ENCODE results near the gene MRTFB. TPM values are rescaled to one million over a fixed set of nuclear protein-coding genes. Genes with fewer than 3 reads are reported as not detected.
A peak's percentile ranks its signal among the peaks of the same experiment; 100 is the strongest.

The MRTFB gene
- total and polyA plus RNA-seq, 2 donors (not counting 1 experiment from before 2014, with no cell fraction given), result 8.8 to 9.8 TPM

- Histone ChIP-seq H3K4me1 (ENCODE audit: control insufficient read depth, extremely low read depth, insufficient read depth, low read length) (no peaks in the 10 kb centered on the region), H3K36me3 (ENCODE audit: control insufficient read depth, insufficient read depth, low read length) (no peaks in the 10 kb centered on the region), H3K9me3 (ENCODE audit: control insufficient read depth, insufficient read depth, low read depth, low read length) (no peaks in the 10 kb centered on the region), H3K9ac (ENCODE audit: insufficient read depth, low read length) (no peak overlapping the region), H3K4me2 (ENCODE audit: extremely low read depth, insufficient read depth, low read length) (no peak overlapping the region), H3K4me3 (replicated peaks in 1 of 4; ENCODE audit: control extremely low read depth in 1 of 4, insufficient read depth in 1 of 4, low read depth in 3 of 4, low read length in 4 of 4) (no peak overlapping the region), H4K20me1 (ENCODE audit: control insufficient read depth, extremely low read depth, insufficient read depth, low read length) (no peaks in the 10 kb centered on the region), H2AFZ (ENCODE audit: low read length) (no peak overlapping the region), H3K27me3 (ENCODE audit: control insufficient read depth, insufficient read depth, low read length) (no peaks in the 10 kb centered on the region), H3K79me2 (ENCODE audit: control insufficient read depth, insufficient read depth, low read length) (no peaks in the 10 kb centered on the region), H3K27ac (ENCODE audit: insufficient read depth, low read length) (no peak overlapping the region)
- peak in 1 of 2 donors; percentile 40 for DNase-seq (ENCODE audit: low read depth in 2 of 2)
- no peak for TF ChIP-seq CTCF (conservative IDR thresholded peaks at IDR 0.05 in 1 of 2, IDR thresholded peaks at IDR 0.05 in 1 of 2; ENCODE audit: low read depth in 1 of 2, low read length in 2 of 2)
Observed at GRCh38 chr16:14140923-14141322, 69.8 kb downstream of the MRTFB start.

- no peak for TF ChIP-seq EZH2 (IDR thresholded peaks at IDR 0.05; ENCODE audit: low read length, missing control alignments)
- no peak for TF ChIP-seq CTCF (conservative IDR thresholded peaks at IDR 0.05 in 1 of 2, IDR thresholded peaks at IDR 0.05 in 1 of 2; ENCODE audit: low read depth in 1 of 2, low read length in 2 of 2)
- Histone ChIP-seq H4K20me1 (ENCODE audit: control insufficient read depth, extremely low read depth, insufficient read depth, low read length) (no peaks in the 10 kb centered on the region), H3K4me3 (replicated peaks in 1 of 4; ENCODE audit: control extremely low read depth in 1 of 4, insufficient read depth in 1 of 4, low read depth in 3 of 4, low read length in 4 of 4) (no peak overlapping the region), H3K9me3 (ENCODE audit: control insufficient read depth, insufficient read depth, low read depth, low read length) (no peaks in the 10 kb centered on the region), H3K27ac (ENCODE audit: insufficient read depth, low read length) (no peak overlapping the region), H3K79me2 (ENCODE audit: control insufficient read depth, insufficient read depth, low read length) (no peaks in the 10 kb centered on the region), H3K27me3 (ENCODE audit: control insufficient read depth, insufficient read depth, low read length) (no peaks in the 10 kb centered on the region), H3K4me2 (ENCODE audit: extremely low read depth, insufficient read depth, low read length) (no peak overlapping the region), H3K9ac (ENCODE audit: insufficient read depth, low read length) (no peak overlapping the region), H2AFZ (ENCODE audit: low read length) (no peak overlapping the region), H3K36me3 (ENCODE audit: control insufficient read depth, insufficient read depth, low read length) (no peaks in the 10 kb centered on the region), H3K4me1 (ENCODE audit: control insufficient read depth, extremely low read depth, insufficient read depth, low read length) (no peaks in the 10 kb centered on the region)
- peak in 1 of 2 donors; percentile 22 for DNase-seq (ENCODE audit: low read depth in 2 of 2)
Observed at GRCh38 chr16:14146445-14146844, 75.3 kb downstream of the MRTFB start.

- Histone ChIP-seq H2AFZ (ENCODE audit: low read length) (no peak overlapping the region), H3K4me3 (replicated peaks in 1 of 4; ENCODE audit: control extremely low read depth in 1 of 4, insufficient read depth in 1 of 4, low read depth in 3 of 4, low read length in 4 of 4) (no peak overlapping the region), H4K20me1 (ENCODE audit: control insufficient read depth, extremely low read depth, insufficient read depth, low read length) (no peaks in the 10 kb centered on the region), H3K79me2 (ENCODE audit: control insufficient read depth, insufficient read depth, low read length) (no peaks in the 10 kb centered on the region), H3K9me3 (ENCODE audit: control insufficient read depth, insufficient read depth, low read depth, low read length) (no peaks in the 10 kb centered on the region), H3K4me1 (ENCODE audit: control insufficient read depth, extremely low read depth, insufficient read depth, low read length) (no peaks in the 10 kb centered on the region), H3K27ac (ENCODE audit: insufficient read depth, low read length) (no peak overlapping the region), H3K4me2 (ENCODE audit: extremely low read depth, insufficient read depth, low read length) (no peak overlapping the region), H3K9ac (ENCODE audit: insufficient read depth, low read length) (no peak overlapping the region), H3K36me3 (ENCODE audit: control insufficient read depth, insufficient read depth, low read length) (no peaks in the 10 kb centered on the region), H3K27me3 (ENCODE audit: control insufficient read depth, insufficient read depth, low read length) (no peaks in the 10 kb centered on the region)
- no peak for DNase-seq (ENCODE audit: low read depth in 2 of 2)
- TF ChIP-seq CTCF (conservative IDR thresholded peaks at IDR 0.05 in 1 of 2, IDR thresholded peaks at IDR 0.05 in 1 of 2; ENCODE audit: low read depth in 1 of 2, low read length in 2 of 2) (no peak), EZH2 (IDR thresholded peaks at IDR 0.05; ENCODE audit: low read length, missing control alignments) (no peak)
Observed at GRCh38 chr16:14148016-14148415, 76.9 kb downstream of the MRTFB start.

All from fibroblast of lung (primary cell).